Activated CD4-positive, alpha-beta T cell treated with anti-CD3 and anti-CD28 coated beads for 48 hours (primary cell): ENCODE results near the gene CATSPER1.

Experiments used
- DNase-seq: peaks from one replicate; pipeline ENCODE4 v3.0.0-alpha.2; 2020

Gene CATSPER1

GRCh38 chr11:66026017-66026529 lies at the start of gene CATSPER1:
Gene CATSPER1 (minus strand): TSS chr11:66026479. CDS start chr11:66026379, 100 bp downstream.
- no peak for DNase-seq

GRCh38 chr11:66075273-66075672 lies 49.0 kb upstream of the CATSPER1 start:
- DNase-seq, result no peak

- peak; percentile 47 for DNase-seq
Measured at GRCh38 chr11:66073669-66074068, 47.4 kb upstream of the CATSPER1 start.

GRCh38 chr11:66072518-66072917 lies 46.2 kb upstream of the CATSPER1 start:
- no peak for DNase-seq

- DNase-seq, result no peak
Measured at GRCh38 chr11:66072081-66072480, 45.8 kb upstream of the CATSPER1 start.

- no peak for DNase-seq
Measured at GRCh38 chr11:66071381-66071801, 45.1 kb upstream of the CATSPER1 start.

- peak; percentile 38 for DNase-seq
Measured at GRCh38 chr11:66070604-66071380, 44.5 kb upstream of the CATSPER1 start.

- DNase-seq, result peak; percentile 74
Measured at GRCh38 chr11:66069715-66070603, 43.7 kb upstream of the CATSPER1 start, which contains the start of gene PACS1. Gene PACS1 (plus strand): TSS chr11:66070272. CDS start chr11:66070487, 215 bp downstream.

- DNase-seq, result peak; percentile 57
Measured at GRCh38 chr11:66068923-66069714, 42.8 kb upstream of the CATSPER1 start.

- DNase-seq, result peak; percentile 85
Measured at GRCh38 chr11:66068154-66068821, 42.0 kb upstream of the CATSPER1 start.

- DNase-seq, result no peak
Measured at GRCh38 chr11:66067640-66068039, 41.4 kb upstream of the CATSPER1 start.

- DNase-seq, result no peak
Measured at GRCh38 chr11:66066751-66067150, 40.5 kb upstream of the CATSPER1 start.

- no peak for DNase-seq
Measured at GRCh38 chr11:66064571-66064970, 38.3 kb upstream of the CATSPER1 start.

- no peak for DNase-seq
Measured at GRCh38 chr11:66063900-66064299, 37.6 kb upstream of the CATSPER1 start.

GRCh38 chr11:66062408-66062807 lies 36.1 kb upstream of the CATSPER1 start:
- no peak for DNase-seq

GRCh38 chr11:66061268-66061667 lies 35.0 kb upstream of the CATSPER1 start:
- no peak for DNase-seq

GRCh38 chr11:66059966-66060680 lies 33.8 kb upstream of the CATSPER1 start:
- DNase-seq, result no peak

- no peak for DNase-seq
Measured at GRCh38 chr11:66056501-66056900, 30.2 kb upstream of the CATSPER1 start.

GRCh38 chr11:66055021-66055420 lies 28.7 kb upstream of the CATSPER1 start:
- no peak for DNase-seq

GRCh38 chr11:66052664-66052982 lies 26.3 kb upstream of the CATSPER1 start:
- no peak for DNase-seq
